Heart right ventricle (tissue), 16 donors: ENCODE measurements around the gene WHRN. TPM values are rescaled to one million over a fixed set of nuclear protein-coding genes. Genes with fewer than 3 reads are reported as not detected.
A peak's percentile ranks its signal among the peaks of the same experiment; 100 is the strongest.

Source experiments
- ATAC-seq, 8 donors: fragments of 200-7000 bp; cut with Tn5 transposase; one replicate each; pipeline ENCODE4 v1.9.1; 2020; ENCODE audit warnings: mild to moderate bottlenecking in 8 of 8, moderate library complexity in 8 of 8, moderate number of reproducible peaks in 1 of 8
- DNase-seq, 2 donors: peaks; one replicate each; pipeline ENCODE4 v3.0.0-alpha.2; 2020
- H3K27ac ChIP-seq, 10 donors: fragments of 200-600 bp; sonication (generic) in 2 of 10; one replicate each; pipeline versions ENCODE4 v1.5.0 to v1.8.0; 2020 to 2022; ENCODE audit warnings: mild to moderate bottlenecking in 3 of 10
- H3K27me3 ChIP-seq, 7 donors: fragments of 200-600 bp; one replicate each; pipeline ENCODE4 v1.8.0; 2021 to 2022; ENCODE audit warnings: mild to moderate bottlenecking in 2 of 7
- H3K36me3 ChIP-seq, 9 donors: fragments of 200-600 bp; sonication (generic) in 1 of 9; one replicate each; pipeline versions ENCODE4 v1.5.0 to v1.8.0; 2020 to 2022; ENCODE audit warnings: mild to moderate bottlenecking in 2 of 9
- H3K4me1 ChIP-seq, 9 donors: fragments of 200-600 bp; sonication (generic) in 1 of 9; one replicate each; pipeline versions ENCODE4 v1.5.0 to v1.8.0; 2020 to 2022; ENCODE audit warnings: mild to moderate bottlenecking in 4 of 9
- H3K4me3 ChIP-seq, 10 donors: fragments of 200-600 bp; sonication (generic) in 2 of 10; one replicate each; pipeline versions ENCODE4 v1.5.0 to v1.8.0; 2020 to 2022; ENCODE audit warnings: mild to moderate bottlenecking in 7 of 10, moderate library complexity in 2 of 10
- H3K9me3 ChIP-seq, 11 donors: fragments of 200-600 bp in 10 of 11; sonication (generic) in 2 of 11; one replicate each; pipeline versions ENCODE4 v1.5.0 to v1.8.0; 2013 to 2022; ENCODE audit warnings: mild to moderate bottlenecking in 2 of 11, control low read depth in 1 of 11, moderate library complexity in 1 of 11
- CTCF ChIP-seq, 9 donors: fragments of 200-600 bp; sonication (generic) in 2 of 9; IDR thresholded peaks; one replicate each; pipeline versions ENCODE4 v1.5.0 to v1.8.0; 2021 to 2022; ENCODE audit warnings: antibody characterized with exemption in 9 of 9, mild to moderate bottlenecking in 5 of 9, moderate library complexity in 1 of 9
- WGBS, 2 donors: extraction: QIAGEN DNeasy Blood & Tissue Kit; methylation state at CpG; one replicate each; pipeline ENCODE4 v1.1.7; 2013; ENCODE audit warnings: inconsistent platforms in 1 of 2; 5-methylcytosine and 5-hydroxymethylcytosine counted together
- intact Hi-C, 10 donors: fragments of 100-400 bp; cut with DNase I; formaldehyde crosslinking; loops; one replicate each; pipeline versions ENCODE4 v1.11.1 to v1.14.2; 2022
- polyA plus RNA-seq, 2 donors: library from polyadenylated mRNA; stranded (reverse); fragments of 200-250 nt; gene quantifications; one replicate each; pipeline ENCODE4 v1.2.3, GENCODE V29; 2013
- total RNA-seq, 10 donors: library from RNA; stranded (reverse); fragmentation: NEBNext Ultra II Directional in 3 of 10; extraction: Animal tissue kit (Norgen Biotek cat#: 25700) in 3 of 10; gene quantifications; one replicate each; pipeline versions ENCODE4 v1.2.1 to v1.2.4, GENCODE V29; 2021 to 2023
- donor health status: Arrhythmogenic right ventricular cardiomyopathy.
- donor health status: ischemic (EF 13 %, LVEDD 7.1; RV severe dilation, severe dysfunction).
- donor health status: healthy with polysubstance abuse.
- donor health status: DM: no; HTN: yes; CAD: no.
- donor health status: DM: no; HTN: no; CAD: no.
- donor health status: ischemic (EF 25% LVEDD 6.9; RV normal size, moderate dysfunction).
- donor health status: ischemic (EF 25% LVEDD 5.7; RV mildly dilated, moderate dysfunction).
- donor health status: healthy.
- donor health status: DM: yes; HTN: yes; CAD: no.
- donor health status: Ischemic cardiomyopathy.
- donor health status: ischemic (EF 35%, LVEDD 5.7; RV mildly dilated, moderate dysfunction).
- donor health status: nonischemic (EF 11% LVEDD 7.7; RV severe dilation, severe dysfunction).
- donor health status: DM: yes; HTN: yes; CAD: no.
- donor health status: PGD.
- donor health status: ischemic (EF 29% LVEDD 5.4; RV normal size, mild dysfunction).
- donor health status: nonischemic (EF 23%, LVEDD 6.1; RV moderate dilation, normal function).

WHRN gene
- total and polyA plus RNA-seq, 12 donors = 0.13 to 1.3 (median 0.58) TPM; not detected in 1

DNA sequence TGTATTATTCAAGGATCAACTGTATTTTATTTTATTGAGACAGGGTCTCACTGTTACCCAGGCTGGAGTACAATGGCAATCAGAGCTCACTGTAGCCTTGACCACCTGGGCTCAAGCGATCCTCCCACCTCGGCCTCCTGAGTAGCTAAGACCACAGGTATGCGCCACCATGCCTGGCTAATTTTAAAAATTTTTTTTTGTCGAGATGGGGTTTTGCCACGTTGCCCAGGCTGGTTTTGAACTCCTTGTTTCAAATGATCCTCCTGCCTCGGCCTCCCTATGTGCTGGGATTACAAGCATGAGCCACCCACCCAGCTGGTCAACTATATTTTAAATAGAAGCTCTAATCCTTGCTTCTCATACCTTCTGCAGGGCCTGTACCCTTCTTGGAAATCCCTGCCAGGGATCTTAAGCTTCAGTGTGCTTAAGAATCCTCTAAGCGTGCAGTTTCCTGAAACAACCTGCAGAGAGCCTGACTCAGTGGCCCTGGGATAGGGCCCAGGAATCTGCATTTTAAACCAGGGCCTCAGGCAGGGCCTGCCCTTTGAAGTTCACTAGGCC is 120.4 kb downstream of the WHRN start:
- intact Hi-C loops = loop anchor here in 2 of 10 donors (5.0 to 10.0 kb wide), 2 partner anchors 48 to 200 kb away; partner anchors contain the start of gene ATP6V1G1 (in 1 of the 2)
- H3K9me3 ChIP-seq = no peaks in the 10 kb centered on the region
- peak overlapping the region in 4 of 10 donors; percentile 20 to 71 (median 32) for H3K4me3 ChIP-seq
- H3K36me3 ChIP-seq = peaks cover 0 to 24% (median 1%) of the 10 kb centered on the region in 9 donors
- peak overlapping the region in 9 of 10 donors; percentile 29 to 96 (median 84) for H3K27ac ChIP-seq
- ATAC-seq (no peak), DNase-seq (no peak)
- TF ChIP-seq CTCF (IDR thresholded peaks at IDR 0.05) = no peak
- 87 to 88% methylated on average over 7 of the region's 7 CpGs for WGBS, 2 donors
- H3K27me3 ChIP-seq = no peaks in the 10 kb centered on the region
- H3K4me1 ChIP-seq = peaks cover 17 to 91% (median 73%) of the 10 kb centered on the region in 9 donors

- DNase-seq = no peak
- ATAC-seq = no peak
- Histone ChIP-seq H3K4me3 (peak overlapping the region in 1 of 10 donors; percentile 40), H3K27ac (peak overlapping the region in 6 of 10 donors; percentile 72 to 96 (median 87)), H3K27me3 (no peaks in the 10 kb centered on the region), H3K36me3 (peaks cover 0 to 29% (median 4%) of the 10 kb centered on the region in 9 donors), H3K4me1 (peaks cover 17 to 91% (median 67%) of the 10 kb centered on the region in 9 donors), H3K9me3 (no peaks in the 10 kb centered on the region)
- intact Hi-C loops = loop anchor here in 1 of 10 donors (10.0 kb wide), 1 partner anchor 200 kb away; the partner anchor contains the start of gene ATP6V1G1
- WGBS, 2 donors = 47 to 85% methylated on average over 1 of the region's 1 CpG
- no peak for TF ChIP-seq CTCF (IDR thresholded peaks at IDR 0.05)
Measured at GRCh38 chr9:114384341-114384740, 120.9 kb downstream of the WHRN start.

- TF ChIP-seq CTCF (IDR thresholded peaks at IDR 0.05) = no peak
Measured at GRCh38 chr9:114383521-114384231, 121.6 kb downstream of the WHRN start.

More at GRCh38 chr9:114383521-114384231, 121.6 kb downstream of the WHRN start:
- Histone ChIP-seq H3K36me3 (peaks cover 0 to 36% (median 4%) of the 10 kb centered on the region in 9 donors), H3K4me3 (peak overlapping the region in 5 of 10 donors; percentile 1 to 40 (median 7)), H3K27me3 (no peaks in the 10 kb centered on the region), H3K27ac (peak overlapping the region; percentile 72 to 96 (median 80)), H3K4me1 (peaks cover 17 to 91% (median 60%) of the 10 kb centered on the region in 9 donors), H3K9me3 (no peaks in the 10 kb centered on the region)
- ATAC-seq (peak; percentile 31 to 66 (median 49)), DNase-seq (peak; percentile 37 to 70)
- intact Hi-C loops = loop anchor here in 1 of 10 donors (10.0 kb wide), 1 partner anchor 201 kb away; the partner anchor contains the start of gene ATP6V1G1
- 42 to 44% methylated on average over 8 of the region's 8 CpGs for WGBS, 2 donors
